ENCODE results near the gene ZNF222.

Gene ZNF222

GRCh38 chr19:44032001-44032610, 6.9 kb downstream of the ZNF222 start:
- peaks cover 9% of the 10 kb centered on the region for H3K9me3 ChIP-seq (ENCODE audit: severe bottlenecking)
- no peaks in the 10 kb centered on the region for H3K27me3 ChIP-seq (ENCODE audit: insufficient read depth, low read depth, severe bottlenecking)
- no peak overlapping the region for H3K4me3 ChIP-seq (ENCODE audit: low read depth, low read length)
- DNase-seq = no peak
- H3K27ac ChIP-seq = no peak overlapping the region
- peaks cover 56% of the 10 kb centered on the region for H3K36me3 ChIP-seq
- TF ChIP-seq CTCF (IDR thresholded peaks at IDR 0.05; ENCODE audit: low read depth, low read length) = no peak

DNA sequence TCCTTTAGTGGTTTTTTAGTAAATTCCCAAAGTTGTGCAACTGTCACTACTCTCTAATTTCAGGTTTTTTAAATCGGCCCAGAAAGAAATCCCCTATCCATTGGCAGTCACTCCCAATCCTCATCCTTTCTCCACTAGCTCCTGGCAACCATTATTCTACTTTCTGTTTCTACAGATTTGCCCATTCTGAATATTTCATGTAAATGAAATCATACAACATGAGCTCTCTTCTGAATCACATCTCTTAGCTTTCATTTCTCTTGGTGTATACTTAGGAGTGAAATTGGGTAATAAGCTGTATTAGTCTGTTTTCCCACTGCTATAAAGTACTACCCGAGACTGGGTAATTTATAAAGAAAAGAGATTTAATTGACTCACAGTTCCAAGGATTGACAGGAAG, 17.0 kb downstream of the ZNF222 start:
- DNase-seq = no peak

DNA sequence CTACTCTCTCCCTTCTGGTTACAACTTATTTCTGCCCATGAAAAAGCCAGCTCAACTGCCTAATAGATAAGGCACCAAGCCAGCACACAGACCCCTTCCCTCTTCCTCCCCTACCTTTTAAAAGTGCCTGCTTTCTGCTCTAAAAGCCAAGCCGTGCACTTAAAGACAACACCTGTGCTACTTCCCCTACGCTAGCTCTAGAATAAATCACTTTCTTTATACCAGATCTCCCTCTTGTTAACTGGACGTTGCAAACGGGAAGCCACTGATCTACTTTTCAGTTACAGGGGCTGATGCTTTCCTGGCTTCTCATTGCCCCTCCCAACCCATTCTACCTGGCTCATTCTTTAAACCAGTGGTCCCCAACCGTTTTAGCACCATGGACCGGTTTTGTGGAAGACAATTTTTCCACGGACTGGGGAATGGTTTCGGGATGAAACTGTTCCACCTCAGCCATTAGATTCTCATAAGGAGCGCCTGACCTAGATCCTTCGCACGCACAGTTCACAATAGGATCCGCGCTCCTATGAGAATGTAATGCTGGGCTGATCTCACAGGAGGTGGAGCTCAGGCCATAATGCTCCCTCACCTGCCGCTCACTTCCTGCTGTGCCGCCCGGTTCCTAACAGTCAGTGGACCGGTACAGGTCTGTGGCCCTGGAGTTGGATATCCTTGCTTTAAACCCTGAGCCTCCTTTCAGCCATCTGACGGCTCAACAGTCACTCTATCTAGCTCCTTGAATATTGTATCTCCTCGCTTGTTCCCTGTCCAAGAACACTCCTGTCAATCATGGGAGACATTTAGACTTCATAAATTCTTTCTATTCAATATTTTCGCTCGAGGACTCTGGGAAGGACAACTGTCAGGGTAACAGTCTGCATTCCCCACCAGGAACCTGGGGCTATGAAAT, 25.8 kb downstream of the ZNF222 start:
- no peak for TF ChIP-seq CTCF (IDR thresholded peaks at IDR 0.05; ENCODE audit: low read depth, low read length)
- peak; percentile 64 for DNase-seq
- Histone ChIP-seq H3K9me3 (ENCODE audit: severe bottlenecking) (no peaks in the 10 kb centered on the region), H3K27me3 (ENCODE audit: insufficient read depth, low read depth, severe bottlenecking) (no peaks in the 10 kb centered on the region), H3K27ac (peak overlapping the region; percentile 67), H3K4me3 (ENCODE audit: low read depth, low read length) (peak overlapping the region; percentile 81), H3K36me3 (peaks cover 12% of the 10 kb centered on the region)

More for the DNA sequence above, 17.0 kb downstream of the ZNF222 start:
- Histone ChIP-seq H3K27ac (no peak overlapping the region), H3K36me3 (no peaks in the 10 kb centered on the region), H3K27me3 (ENCODE audit: insufficient read depth, low read depth, severe bottlenecking) (no peaks in the 10 kb centered on the region), H3K9me3 (ENCODE audit: severe bottlenecking) (no peaks in the 10 kb centered on the region), H3K4me3 (ENCODE audit: low read depth, low read length) (no peak overlapping the region)
- TF ChIP-seq CTCF (IDR thresholded peaks at IDR 0.05; ENCODE audit: low read depth, low read length) = no peak

GRCh38 chr19:44051650-44052402, 26.6 kb downstream of the ZNF222 start, which contains the start of gene ZNF223:
Gene ZNF223 (plus strand): TSS chr19:44052036. CDS start chr19:44055177, 3,141 bp downstream.
- DNase-seq = peak; percentile 96
- H3K9me3 ChIP-seq (ENCODE audit: severe bottlenecking) = no peaks in the 10 kb centered on the region
- no peaks in the 10 kb centered on the region for H3K27me3 ChIP-seq (ENCODE audit: insufficient read depth, low read depth, severe bottlenecking)
- peaks cover 12% of the 10 kb centered on the region for H3K36me3 ChIP-seq
- H3K4me3 ChIP-seq (ENCODE audit: low read depth, low read length) = peak within 1 kb of the TSS; percentile 81
- TF ChIP-seq CTCF (IDR thresholded peaks at IDR 0.05; ENCODE audit: low read depth, low read length) = no peak
- H3K27ac ChIP-seq = peak within 1 kb of the TSS; percentile 72

DNA sequence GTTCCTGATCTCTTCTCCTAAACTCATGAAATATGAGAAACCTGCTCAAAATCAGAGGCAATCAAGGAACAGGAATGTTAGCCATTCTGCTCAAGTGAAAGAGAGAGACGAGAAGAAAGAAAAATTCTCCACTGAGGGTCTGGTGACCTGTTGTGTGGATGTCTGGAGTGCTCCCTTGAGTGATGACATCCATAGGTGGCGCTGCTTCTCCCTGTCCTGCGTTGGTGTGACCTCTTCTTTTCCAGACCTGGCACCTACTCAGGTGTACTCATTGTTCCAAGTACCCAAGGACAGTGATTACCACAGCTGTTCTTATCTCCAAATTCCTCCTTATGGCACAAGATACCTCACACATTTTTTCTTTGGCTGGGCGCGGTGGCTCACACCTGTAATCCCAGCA, 30.7 kb downstream of the ZNF222 start:
- peak; percentile 48 for TF ChIP-seq CTCF (IDR thresholded peaks at IDR 0.05; ENCODE audit: low read depth, low read length)
- no peak overlapping the region for H3K27ac ChIP-seq
- H3K9me3 ChIP-seq (ENCODE audit: severe bottlenecking) = no peaks in the 10 kb centered on the region
- peak; percentile 18 for DNase-seq
- no peaks in the 10 kb centered on the region for H3K27me3 ChIP-seq (ENCODE audit: insufficient read depth, low read depth, severe bottlenecking)
- H3K4me3 ChIP-seq (ENCODE audit: low read depth, low read length) = no peak overlapping the region
- H3K36me3 ChIP-seq = peaks cover 32% of the 10 kb centered on the region
